ENCODE measurements around the gene PARP12.
A peak's percentile ranks its signal among the peaks of the same experiment; 100 is the strongest.

Gene PARP12

GRCh38 chr7:140035400-140036223 lies 27.1 kb downstream of the PARP12 start:
- TF ChIP-seq CTCF (IDR thresholded peaks at IDR 0.05; ENCODE audit: low read depth, low read length), result no peak
- DNase-seq (ENCODE audit: extremely low read depth, low read depth), result no peak

GRCh38 chr7:140034421-140034820 lies 28.3 kb downstream of the PARP12 start:
- no peak for DNase-seq (ENCODE audit: extremely low read depth, low read depth)
- no peak for TF ChIP-seq CTCF (IDR thresholded peaks at IDR 0.05; ENCODE audit: low read depth, low read length)

- no peak for TF ChIP-seq CTCF (IDR thresholded peaks at IDR 0.05; ENCODE audit: low read depth, low read length)
- no peak for DNase-seq (ENCODE audit: extremely low read depth, low read depth)
Observed at GRCh38 chr7:140033779-140034363, 28.9 kb downstream of the PARP12 start.

- DNase-seq (ENCODE audit: extremely low read depth, low read depth), result no peak
- no peak for TF ChIP-seq CTCF (IDR thresholded peaks at IDR 0.05; ENCODE audit: low read depth, low read length)
Observed at GRCh38 chr7:140033036-140033435, 29.7 kb downstream of the PARP12 start.

GRCh38 chr7:140031364-140031763 lies 31.4 kb downstream of the PARP12 start:
- peak; percentile 34 for DNase-seq (ENCODE audit: extremely low read depth, low read depth)
- TF ChIP-seq CTCF (IDR thresholded peaks at IDR 0.05; ENCODE audit: low read depth, low read length), result no peak

- TF ChIP-seq CTCF (IDR thresholded peaks at IDR 0.05; ENCODE audit: low read depth, low read length), result no peak
- DNase-seq (ENCODE audit: extremely low read depth, low read depth), result no peak
Observed at GRCh38 chr7:140029072-140029471, 33.7 kb downstream of the PARP12 start.

- DNase-seq (ENCODE audit: extremely low read depth, low read depth), result no peak
- TF ChIP-seq CTCF (IDR thresholded peaks at IDR 0.05; ENCODE audit: low read depth, low read length), result no peak
Observed at GRCh38 chr7:140028311-140028710, 34.4 kb downstream of the PARP12 start.

Data from AG09319 (cell line).